ENCODE data around the gene CADPS.

- TF ChIP-seq CTCF (IDR thresholded peaks at IDR 0.05) (no peak), POLR2AphosphoS5 (IDR thresholded peaks at IDR 0.05) (no peak), POLR2A (IDR thresholded peaks at IDR 0.05) (no peak), EP300 (IDR thresholded peaks at IDR 0.05) (no peak)
These were observed 413.0 kb downstream of the CADPS start for GRCh38 chr3:62462104-62462762.

Data from sigmoid colon (tissue), 4 donors.